GM21576 (cell line): Measurements from ENCODE around the gene TYK2.
"Not testable (repeated sequence)": the region's sequence is repeated elsewhere in the genome, so short reads cannot be mapped to it uniquely, and the experiment has no call there.

ENCODE experiments used
- ATAC-seq: cut with Tn5 transposase; IDR thresholded peaks from one replicate; pipeline ENCODE4 v1.9.1; 2021; ENCODE audit warnings: mild to moderate bottlenecking, moderate library complexity; ENCODE audit not compliant: unreplicated experiment

The TYK2 gene

DNA sequence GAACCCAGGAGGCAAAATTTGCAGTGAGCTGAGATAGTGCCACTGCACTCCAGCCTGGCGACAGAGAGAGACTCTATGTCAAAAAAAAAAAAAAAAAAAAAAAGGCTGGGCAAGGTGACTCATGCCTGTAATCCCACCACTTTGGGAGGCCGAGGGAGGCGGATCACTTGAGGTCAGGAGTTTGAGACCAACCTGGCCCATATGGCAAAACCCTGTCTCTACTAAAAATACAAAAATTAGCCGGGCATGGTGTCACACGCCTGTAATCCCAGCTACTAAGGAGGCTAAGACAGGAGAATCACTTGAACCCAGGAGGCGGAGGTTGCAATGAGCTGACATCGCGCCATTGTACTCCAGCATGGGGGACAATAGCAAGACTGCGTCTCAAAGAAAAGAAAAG lies 43.6 kb downstream of the TYK2 start:
- not testable (repeated sequence) for ATAC-seq

DNA sequence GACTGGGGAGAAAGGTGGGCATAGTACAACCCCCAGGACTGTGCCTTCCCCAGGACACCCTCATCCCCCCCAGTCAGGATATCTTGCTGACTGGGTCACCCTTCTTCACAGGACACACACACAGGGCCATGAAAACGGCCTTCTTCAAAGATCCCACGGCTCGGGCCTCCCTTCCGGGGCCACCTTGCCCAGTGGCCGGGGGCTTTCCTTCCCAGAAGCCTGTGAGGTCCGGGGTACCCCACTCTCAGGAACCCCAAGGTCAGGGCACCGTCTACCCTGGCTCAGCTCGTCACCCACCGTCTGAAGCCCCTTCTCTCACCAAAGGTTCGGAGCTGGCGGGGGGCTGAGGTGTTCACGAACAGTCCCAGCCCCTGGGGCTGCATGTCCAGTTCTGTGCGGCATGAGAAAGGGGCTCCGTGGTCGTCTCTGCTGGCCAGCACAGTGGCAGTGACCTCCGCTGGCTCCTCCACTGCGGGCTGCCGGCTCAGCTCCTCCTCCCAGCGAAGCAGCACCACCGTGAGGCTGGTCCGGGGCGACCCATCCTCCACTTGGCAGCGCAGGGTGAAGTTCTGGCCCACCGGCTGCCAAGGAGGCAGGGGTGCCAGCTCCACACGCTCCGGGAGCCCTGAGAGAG lies 44.9 kb downstream of the TYK2 start:
- no peak for ATAC-seq

DNA sequence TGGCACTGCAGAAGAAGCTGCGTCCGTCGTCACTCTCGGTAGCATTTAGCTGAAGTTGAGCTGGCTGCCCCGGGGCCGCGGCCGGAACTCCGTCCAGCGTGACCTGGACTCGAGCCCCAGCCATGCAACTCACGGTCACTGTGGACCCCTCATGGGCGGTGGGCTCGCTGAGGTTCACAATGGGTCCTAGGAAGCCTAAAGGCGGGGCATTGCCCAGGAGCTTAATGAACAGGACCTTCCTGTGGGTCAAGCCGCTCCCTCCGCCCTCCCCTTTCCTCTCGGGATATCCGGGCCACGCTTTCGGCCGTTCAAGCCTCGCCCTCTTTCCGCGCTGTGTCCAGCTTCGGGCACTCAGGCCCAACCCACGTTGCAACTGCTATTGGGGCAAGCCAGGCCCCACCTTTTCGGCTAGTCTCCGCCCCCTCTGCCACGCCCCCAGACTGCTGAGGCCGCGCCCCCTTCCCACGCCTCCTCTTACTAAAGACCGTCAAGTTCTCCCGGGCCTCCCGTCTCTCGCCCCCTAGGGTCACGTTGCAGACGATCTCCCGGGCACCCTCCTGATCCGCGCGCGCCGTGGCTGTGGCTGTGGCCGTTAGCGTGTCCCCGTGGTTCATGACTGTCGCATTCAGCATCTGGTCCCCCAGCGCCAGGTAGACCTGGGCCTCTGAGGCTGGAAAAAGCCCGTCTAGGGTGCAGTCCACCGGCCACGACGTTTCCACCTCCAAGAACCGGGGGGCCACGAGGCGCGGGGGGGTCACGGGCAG lies 45.6 kb downstream of the TYK2 start:
- no peak for ATAC-seq

DNA sequence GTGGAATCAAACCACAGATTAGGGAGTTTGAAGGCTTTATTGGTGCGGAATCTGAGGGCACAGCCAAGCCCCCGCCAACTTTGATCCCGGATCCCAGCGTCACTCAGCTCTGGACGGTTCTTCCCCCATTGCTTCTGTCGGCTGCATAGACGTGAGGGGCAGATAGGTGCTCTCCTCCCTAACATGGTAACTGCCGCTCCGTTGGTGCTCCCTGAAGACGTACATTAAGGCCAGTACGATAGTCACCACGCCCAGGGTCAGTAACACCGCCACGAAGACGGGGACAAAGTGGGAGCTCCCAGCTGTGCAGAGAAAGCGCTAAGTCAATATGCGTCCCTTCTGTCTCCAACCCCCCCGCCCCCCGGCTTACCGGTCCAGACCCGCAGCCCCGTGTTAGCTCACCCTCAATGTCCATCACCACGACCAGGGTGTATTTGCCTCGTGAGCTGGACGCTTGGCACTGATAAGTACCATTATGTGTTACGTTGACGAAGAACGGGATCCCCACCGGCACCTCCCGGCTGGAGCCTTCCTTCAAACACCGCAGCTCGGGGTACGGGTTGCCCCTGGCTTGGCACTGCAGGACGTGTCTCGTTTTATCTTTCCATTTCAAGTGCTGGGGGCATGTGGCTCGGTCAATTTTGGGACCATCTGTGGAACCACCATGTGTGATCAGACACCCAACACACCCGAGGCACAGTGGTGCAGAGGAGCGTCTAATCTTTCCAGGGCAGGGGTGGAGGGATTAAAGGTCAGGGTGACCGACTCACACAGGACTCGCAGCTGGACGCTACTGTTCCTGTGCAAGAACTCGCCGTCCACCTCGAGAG lies 46.4 kb downstream of the TYK2 start:
- ATAC-seq, result no peak

DNA sequence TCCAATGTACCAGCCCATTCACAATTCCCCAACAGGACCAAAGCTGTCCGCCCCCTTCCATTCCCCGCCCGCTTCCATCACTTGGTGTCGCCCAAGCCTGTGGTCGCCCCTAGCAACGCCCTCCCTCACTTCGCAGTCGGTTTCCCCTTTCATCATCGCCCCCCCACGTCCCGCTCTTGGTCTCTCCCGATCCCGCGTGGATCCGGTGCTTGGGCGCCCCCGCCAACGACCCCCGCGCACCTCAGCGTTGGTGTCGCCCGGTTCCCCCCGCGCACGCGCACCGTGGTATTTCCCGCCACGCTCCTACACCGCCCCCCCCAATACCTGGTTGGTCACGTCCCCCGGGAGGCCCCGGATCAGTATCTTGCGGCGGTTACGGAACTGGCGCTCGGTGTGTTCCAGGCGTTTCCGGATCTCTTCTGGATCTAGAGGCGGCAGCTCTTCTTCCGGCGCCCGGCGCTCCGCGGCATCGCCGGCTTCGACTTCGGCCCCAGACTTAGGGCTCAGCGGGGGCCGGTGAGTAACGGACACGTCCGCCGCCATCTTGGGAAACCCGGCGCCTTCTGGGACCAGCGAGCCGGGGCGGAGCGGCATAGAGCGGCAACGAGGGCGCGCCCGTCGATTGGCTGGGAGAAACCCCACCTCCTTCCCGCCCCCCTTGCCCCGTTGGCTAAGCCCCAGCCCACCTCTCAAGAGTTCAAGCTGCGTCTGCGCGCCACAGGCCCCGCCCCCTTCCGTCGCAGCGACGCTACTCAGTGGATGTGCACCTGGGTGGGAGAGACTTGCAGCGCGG lies 47.2 kb downstream of the TYK2 start, which contains the start of gene RAVER1:
RAVER1 (minus strand) TSS at position 565 of the 793 bp plus-strand sequence; CDS start at position 543, 22 bp downstream.
- peak; percentile 78 for ATAC-seq

DNA sequence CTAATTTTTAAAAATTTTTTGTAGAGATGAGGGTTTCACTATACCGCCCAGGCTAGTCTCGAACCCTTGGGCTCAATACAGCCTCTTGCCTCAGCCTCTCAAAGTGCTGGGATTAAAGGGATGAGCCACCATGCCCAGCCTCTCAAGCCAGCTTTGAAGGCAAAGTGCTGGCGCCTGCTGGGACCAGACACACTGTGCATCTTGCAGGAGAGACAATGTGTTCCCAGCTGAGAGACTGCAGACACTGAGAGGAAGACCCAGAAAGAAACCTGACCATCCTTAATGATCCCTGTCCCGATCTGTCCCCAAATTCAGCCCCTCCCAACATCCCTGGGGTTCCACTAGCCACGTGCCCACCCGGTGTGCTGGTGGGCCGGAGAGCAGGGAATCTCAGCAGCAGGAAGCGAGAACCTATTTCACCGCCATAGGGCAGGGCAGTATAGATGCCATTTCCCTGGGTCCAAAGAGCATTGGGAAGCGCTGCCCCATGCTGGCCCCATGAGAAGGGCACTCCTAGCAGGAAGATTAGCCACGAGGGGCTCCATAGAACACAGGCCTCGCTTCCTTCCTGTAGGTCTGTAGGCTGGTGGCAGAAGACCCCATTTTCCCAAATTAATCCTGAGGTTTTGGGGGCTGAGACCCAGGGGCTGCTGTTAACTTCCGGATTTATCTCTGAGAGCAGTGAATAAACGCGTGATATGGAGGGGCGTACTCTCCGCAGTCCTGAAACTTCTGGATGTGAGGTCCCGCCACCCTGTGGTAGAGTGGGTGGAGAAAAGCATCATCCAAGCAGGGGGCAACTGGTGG lies 48.0 kb downstream of the TYK2 start:
- ATAC-seq, result no peak

DNA sequence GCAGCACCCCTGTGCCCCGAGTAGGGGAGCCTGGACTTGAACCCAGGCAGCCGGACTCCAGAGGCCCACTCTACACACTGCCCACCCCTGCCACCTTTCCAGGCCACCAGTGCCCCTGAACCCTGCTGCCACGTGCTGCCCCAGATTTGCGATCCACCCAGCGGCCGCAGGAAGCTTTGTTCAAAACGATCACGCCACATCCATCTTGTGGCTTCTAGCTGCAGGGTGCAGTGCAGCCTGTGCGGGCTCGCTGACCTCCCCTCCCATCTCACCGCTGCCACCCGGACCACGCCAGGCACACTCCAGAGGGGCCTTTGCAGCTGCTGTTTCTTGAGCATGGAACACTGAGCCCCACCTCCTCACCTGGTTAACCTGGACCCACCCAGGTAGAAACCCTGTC lies 50.8 kb downstream of the TYK2 start:
- no peak for ATAC-seq

DNA sequence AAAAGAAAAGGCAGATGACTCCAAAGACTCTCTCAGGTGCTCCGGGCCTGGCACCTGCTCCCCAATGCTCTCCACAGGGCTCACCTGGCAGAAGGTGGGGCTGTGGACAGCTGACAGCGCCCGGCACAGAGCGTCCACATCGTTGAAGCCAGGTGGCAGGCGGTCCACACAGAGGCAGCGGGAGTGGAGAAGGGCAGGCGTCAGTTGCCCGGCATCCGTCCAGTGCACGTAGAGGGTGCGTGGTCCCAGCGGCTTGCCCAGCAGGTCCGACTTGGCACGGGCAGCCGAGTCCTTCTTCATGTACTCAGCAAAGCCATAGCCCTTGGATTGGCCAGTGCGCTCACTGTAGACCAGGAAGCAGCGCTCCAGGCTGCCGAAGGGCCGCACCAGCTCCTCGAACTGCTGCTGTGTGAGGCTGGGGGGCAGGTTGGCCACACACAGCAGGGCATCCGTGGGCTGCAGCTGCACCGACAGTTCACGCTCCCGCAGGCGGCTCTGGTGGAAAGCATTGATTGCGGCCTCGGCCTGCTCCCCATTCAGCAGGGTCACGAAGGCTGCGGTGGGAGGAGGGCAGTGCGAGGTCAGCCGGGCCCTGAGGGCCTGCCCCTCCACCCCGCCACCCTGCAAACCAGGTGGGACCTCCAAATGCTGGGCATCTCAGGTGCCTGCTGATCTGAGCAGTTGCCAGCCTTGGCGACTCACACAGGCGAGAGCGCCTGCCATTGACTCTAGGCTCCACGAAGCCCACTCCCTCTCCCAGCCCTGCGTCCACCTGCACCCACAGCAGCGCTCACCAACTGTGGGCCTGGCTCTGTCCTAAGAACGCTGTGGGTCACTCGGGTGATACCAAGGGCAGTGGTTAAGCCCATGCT lies 51.6 kb downstream of the TYK2 start:
- no peak for ATAC-seq

DNA sequence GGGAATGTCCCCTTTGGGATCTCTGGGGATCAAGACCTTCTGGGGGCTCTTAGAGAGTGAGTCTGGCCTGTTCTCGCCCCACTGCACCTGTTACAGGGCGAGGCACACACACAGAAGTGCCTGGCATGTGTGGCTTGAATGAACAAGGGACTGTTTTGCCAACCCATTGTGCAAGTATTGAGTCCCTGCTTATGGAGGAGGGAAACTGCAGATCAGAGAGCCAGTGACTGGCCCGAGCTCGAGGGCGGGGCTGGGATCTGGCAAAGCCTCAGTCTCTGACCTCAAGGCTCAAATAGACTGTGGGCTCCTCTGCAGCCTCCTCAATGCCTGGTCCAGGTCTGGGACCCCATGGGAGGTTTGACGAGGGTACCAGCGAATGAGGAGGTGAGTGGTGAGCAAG lies 52.6 kb downstream of the TYK2 start:
- no peak for ATAC-seq

DNA sequence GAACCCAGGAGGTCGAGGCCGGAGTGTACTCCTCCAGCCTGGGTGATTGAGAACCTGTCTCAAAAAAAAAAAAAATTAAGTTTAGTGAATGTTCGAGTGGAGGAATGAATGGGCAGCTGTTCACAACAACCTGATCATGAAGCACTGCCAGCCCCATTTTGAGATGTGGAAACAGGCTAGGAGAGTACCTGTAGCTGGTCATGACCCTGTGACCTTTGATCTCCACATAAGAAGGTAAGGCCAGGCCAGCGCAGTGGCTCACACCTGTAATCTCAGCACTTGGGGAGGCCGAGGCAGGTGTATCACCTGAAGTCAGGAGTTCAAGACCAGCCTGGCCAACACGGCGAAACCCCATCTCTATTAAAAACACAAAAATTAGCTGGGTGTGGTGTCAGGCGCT lies 54.6 kb downstream of the TYK2 start:
- ATAC-seq, result no peak

DNA sequence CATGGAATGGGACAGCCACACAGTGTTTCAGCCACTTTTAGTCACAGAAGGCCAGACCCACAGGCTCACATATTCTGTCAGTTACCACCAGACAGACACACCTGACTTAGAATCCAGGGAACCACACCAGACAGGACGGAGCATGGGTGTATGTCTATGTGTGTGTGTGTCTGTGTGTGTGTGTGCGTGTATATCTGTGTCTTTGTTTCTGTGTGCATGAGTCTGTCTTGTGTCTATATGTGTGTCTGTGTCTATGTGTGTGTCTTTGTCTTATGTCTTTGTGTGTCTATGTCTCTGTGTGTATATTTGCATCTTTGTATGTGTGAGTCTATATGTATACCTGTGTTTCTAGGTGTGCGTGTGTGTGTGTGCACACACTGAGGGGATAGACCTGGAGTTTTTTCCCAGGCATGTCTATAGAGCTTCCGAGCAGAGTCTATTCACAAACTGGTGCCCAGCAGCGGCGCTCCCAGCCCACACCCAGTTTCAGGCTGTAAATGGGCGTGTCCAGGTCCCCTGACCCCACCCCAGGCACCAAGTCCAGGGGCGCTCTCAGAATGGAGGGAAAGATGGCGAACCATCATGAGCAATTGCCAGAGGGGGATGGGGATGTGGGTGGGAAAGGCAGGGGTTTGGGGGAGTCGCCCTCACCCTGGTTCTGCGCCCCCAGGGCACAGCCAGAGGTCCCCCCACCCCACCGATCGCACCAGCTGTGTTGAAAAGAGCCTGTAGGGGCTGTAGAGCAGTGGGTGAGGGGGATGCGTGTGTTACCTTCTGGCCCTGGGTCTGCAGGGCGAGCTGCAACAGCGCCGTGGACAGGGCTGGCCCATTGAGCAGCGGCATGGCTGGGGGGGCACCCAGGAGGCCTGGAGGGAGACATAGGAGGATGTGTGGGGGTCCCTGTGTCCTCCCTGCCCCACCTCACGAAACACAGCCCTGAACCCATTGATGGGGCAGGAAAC lies 58.2 kb downstream of the TYK2 start:
- ATAC-seq, result no peak

DNA sequence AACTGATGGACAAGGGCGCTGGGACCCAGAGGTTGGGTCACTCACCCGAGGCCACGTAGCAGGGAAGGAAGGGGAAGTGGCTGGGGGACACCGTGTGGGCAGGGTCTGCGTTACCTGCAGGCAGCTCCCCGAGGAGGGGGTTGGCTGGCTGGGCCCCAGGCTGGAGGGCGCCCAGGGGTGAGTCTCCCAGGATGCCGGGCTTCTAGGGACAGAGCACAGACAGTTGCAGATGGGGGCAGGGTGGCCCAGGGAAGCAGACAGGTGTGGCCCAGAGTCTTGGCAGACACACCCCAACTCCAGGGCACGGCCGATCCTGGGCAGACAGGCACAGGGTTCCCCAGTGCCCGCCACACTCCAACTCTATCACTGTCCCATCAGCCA lies 59.0 kb downstream of the TYK2 start:
- ATAC-seq, result no peak

DNA sequence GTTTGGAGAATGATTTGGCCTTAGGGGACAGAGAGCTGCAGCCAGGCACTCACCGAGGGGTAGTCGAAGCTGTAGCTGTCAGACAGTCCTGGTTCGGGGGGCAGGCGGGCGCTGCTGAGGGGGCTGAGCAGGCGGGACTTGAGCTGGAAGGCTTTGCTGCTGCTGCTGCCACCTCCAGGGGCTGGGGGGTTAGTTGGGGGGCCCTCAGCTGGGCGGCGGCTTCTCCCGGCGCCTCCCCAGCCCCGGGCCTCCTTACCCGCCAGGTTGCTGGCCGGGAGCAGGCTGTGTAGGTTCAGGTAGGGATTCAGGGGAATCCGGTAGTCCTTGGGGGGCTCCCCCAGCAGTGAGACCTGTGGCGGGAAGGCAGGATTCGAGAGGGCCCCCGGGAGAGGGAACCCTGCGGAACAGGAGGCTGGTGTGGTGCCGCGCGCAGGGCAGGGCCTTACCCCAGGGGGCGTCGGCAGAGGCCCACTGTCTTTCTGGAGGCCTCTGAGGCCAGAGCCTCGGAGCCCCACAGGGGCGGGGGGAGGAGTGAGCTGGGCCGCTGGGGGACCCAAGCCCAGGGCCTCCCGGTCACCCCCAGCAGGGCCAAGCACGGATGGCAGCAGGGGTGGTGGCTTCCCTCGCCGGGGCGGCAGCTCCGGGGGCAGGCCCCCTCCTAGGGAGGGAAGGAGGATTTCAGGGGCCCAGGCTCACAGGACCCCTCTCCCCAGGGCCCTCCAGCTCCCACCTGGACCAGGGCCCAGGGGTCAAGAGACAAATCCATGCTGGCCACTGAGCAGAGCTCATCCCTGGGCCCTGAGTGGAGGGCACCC lies 59.6 kb downstream of the TYK2 start:
- no peak for ATAC-seq

DNA sequence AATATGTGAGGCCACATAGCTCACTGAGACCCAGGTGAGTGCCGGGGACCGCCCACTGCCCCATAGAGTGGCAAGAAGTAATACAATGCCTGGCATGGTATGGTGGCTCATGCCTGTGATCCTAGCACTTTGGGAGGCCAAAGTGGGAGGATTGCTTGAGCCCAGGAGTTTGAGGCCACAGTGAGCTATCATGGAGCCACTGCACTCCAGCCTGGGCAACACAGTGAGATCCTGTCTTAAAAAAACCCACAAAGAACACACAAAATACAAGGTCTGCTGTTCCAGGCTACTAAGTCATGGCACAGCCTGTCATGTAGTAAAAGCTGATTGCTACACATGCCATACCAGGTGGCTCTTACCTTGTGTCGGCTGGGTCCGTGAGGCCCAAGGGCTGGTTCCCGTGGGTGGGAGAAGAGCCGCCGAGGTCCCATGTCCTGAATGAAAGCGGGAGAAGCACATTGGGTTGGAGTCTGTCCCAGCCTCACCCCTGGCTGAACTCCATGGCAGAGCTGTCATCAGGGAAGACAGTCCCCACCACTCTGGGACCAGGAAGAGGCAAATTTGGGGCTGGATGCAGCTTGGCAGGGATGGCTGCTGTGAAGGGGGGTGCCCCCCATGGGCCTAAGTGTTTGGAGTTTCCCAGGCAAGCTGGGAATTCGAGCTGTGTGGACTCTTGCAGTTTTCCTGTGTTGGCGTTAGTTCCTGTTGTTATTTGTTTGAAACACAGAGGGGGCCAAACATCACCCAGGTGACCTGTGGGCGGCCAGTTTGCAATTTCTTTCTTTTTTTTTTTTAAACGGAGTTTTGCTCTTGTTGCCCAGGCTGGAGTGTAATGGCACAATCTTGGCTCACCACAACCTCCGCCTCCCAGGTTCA lies 61.3 kb downstream of the TYK2 start:
- ATAC-seq, result no peak

DNA sequence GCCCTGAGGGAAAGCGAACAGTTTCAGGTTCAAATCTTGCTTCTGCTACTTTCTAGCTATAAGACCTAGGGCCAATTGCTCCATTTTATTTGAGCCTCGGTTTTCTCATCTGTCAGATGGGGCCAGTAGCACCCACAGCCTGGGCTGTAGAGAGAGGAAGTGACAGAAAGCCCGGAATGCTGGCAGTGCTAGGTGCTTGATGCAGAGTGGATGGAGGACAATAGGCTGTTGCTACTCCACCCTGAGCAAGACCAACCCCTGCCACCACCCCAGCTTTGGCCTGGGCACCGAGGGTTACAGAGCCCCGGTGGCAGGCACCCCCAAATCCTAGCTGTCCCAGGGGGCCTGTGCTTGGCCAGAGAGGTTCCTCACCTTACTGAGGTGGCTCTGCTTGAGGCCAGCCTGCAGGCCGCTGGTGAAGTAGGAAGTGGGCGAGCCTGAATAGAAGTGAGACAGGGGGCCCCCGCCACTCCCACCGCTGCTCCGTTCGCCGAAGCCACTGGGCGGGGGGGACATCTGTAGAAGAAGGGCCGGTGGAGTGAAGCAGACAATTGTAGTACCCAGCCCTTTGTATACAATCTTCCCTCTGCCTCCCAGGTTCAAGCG lies 62.4 kb downstream of the TYK2 start:
- ATAC-seq, result no peak
